ENCODE results near the gene ACTL6A.
"Not testable (repeated sequence)": the region's sequence is repeated elsewhere in the genome, so short reads cannot be mapped to it uniquely, and the experiment has no call there.

The ACTL6A gene

DNA sequence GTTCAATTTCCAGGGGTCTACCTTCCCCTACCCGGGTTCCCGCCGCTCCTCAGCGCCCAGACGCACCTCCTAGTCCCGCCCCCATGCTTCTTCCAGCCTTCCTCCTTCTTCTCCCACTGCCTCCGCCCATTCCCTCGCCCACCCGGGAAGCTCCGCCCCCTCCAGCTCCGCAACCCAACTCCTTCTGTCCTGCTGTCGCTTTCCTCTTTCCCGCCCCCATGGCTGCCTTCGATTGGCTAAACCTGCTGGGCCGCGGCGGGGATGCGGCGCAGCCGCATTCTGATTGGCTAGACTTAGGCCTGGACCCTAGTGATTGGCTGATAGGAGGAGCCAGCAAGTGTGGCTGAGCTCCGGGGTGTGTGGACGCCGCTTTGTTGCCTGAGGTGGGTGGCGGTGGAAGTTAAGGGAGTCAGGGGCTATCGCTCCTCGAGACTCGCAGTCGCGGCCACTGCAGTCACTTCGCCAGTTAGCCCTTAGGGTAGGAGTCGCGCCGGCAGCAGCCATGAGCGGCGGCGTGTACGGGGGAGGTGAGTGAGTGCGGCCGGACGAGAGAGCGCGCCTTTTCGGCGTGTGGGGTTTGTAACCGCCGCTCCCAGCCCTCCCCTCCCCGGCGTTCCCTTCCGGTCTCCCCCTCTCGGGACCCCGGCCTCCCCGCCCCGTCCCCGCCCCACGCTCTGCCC lies at the start of gene ACTL6A:
ACTL6A (plus strand) TSS at position 336 of the 680 bp plus-strand sequence; CDS start at position 503, 167 bp downstream.
- Histone ChIP-seq H3K9me3 (ENCODE audit: insufficient read depth, low read depth, low read length) (no peaks in the 10 kb centered on the region), H3K79me2 (ENCODE audit: insufficient read depth, low read length) (peaks cover 46% of the 10 kb centered on the region), H3K4me1 (ENCODE audit: insufficient read depth, low read length, poor library complexity, severe bottlenecking) (peaks cover 36% of the 10 kb centered on the region), H2AFZ (ENCODE audit: low read length) (peak within 1 kb of the TSS; percentile 96), H3K36me3 (ENCODE audit: insufficient read depth, low read length) (no peaks in the 10 kb centered on the region), H3K9ac (ENCODE audit: low read depth, low read length, poor library complexity, severe bottlenecking) (peak within 1 kb of the TSS; percentile 82), H3F3A (ENCODE audit: low read depth) (no peaks in the 10 kb centered on the region), H3K27me3 (ENCODE audit: insufficient read depth, low read length, poor library complexity, severe bottlenecking) (no peaks in the 10 kb centered on the region), H3K9me2 (replicated peaks; ENCODE audit: low read depth, low read length) (no peaks in the 10 kb centered on the region), H3K4me2 (ENCODE audit: low read depth, low read length, poor library complexity, severe bottlenecking) (peak within 1 kb of the TSS; percentile 90), H4K20me1 (ENCODE audit: insufficient read depth, low read length, poor library complexity, severe bottlenecking) (peaks cover 38% of the 10 kb centered on the region), H3K4me3 (ENCODE audit: low read length, poor library complexity, severe bottlenecking) (peak within 1 kb of the TSS; percentile 83)
- TF ChIP-seq, protein P1, sequence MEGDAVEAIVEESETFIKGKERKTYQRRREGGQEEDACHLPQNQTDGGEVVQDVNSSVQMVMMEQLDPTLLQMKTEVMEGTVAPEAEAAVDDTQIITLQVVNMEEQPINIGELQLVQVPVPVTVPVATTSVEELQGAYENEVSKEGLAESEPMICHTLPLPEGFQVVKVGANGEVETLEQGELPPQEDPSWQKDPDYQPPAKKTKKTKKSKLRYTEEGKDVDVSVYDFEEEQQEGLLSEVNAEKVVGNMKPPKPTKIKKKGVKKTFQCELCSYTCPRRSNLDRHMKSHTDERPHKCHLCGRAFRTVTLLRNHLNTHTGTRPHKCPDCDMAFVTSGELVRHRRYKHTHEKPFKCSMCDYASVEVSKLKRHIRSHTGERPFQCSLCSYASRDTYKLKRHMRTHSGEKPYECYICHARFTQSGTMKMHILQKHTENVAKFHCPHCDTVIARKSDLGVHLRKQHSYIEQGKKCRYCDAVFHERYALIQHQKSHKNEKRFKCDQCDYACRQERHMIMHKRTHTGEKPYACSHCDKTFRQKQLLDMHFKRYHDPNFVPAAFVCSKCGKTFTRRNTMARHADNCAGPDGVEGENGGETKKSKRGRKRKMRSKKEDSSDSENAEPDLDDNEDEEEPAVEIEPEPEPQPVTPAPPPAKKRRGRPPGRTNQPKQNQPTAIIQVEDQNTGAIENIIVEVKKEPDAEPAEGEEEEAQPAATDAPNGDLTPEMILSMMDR (conservative IDR thresholded peaks at IDR 0.05; ENCODE audit: low read length): no peak
- no peak for TF ChIP-seq EZH2phosphoT487 (IDR thresholded peaks at IDR 0.05; ENCODE audit: borderline replicate concordance)

- Histone ChIP-seq H3K4me2 (ENCODE audit: low read depth, low read length, poor library complexity, severe bottlenecking) (no peak overlapping the region), H3K9me3 (ENCODE audit: insufficient read depth, low read depth, low read length) (no peaks in the 10 kb centered on the region), H3K79me2 (ENCODE audit: insufficient read depth, low read length) (no peaks in the 10 kb centered on the region), H3K9me2 (replicated peaks; ENCODE audit: low read depth, low read length) (no peaks in the 10 kb centered on the region), H4K20me1 (ENCODE audit: insufficient read depth, low read length, poor library complexity, severe bottlenecking) (no peaks in the 10 kb centered on the region), H3K36me3 (ENCODE audit: insufficient read depth, low read length) (no peaks in the 10 kb centered on the region), H3F3A (ENCODE audit: low read depth) (no peaks in the 10 kb centered on the region), H3K9ac (ENCODE audit: low read depth, low read length, poor library complexity, severe bottlenecking) (no peak overlapping the region), H3K4me1 (ENCODE audit: insufficient read depth, low read length, poor library complexity, severe bottlenecking) (no peaks in the 10 kb centered on the region), H3K27me3 (ENCODE audit: insufficient read depth, low read length, poor library complexity, severe bottlenecking) (no peaks in the 10 kb centered on the region), H3K4me3 (ENCODE audit: low read length, poor library complexity, severe bottlenecking) (no peak overlapping the region), H2AFZ (ENCODE audit: low read length) (no peak overlapping the region)
- TF ChIP-seq, protein P1 (conservative IDR thresholded peaks at IDR 0.05; ENCODE audit: low read length): no peak
- TF ChIP-seq EZH2phosphoT487 (IDR thresholded peaks at IDR 0.05; ENCODE audit: borderline replicate concordance): no peak
Observed at GRCh38 chr3:179513862-179514261, 48.9 kb upstream of the ACTL6A start.

DNA sequence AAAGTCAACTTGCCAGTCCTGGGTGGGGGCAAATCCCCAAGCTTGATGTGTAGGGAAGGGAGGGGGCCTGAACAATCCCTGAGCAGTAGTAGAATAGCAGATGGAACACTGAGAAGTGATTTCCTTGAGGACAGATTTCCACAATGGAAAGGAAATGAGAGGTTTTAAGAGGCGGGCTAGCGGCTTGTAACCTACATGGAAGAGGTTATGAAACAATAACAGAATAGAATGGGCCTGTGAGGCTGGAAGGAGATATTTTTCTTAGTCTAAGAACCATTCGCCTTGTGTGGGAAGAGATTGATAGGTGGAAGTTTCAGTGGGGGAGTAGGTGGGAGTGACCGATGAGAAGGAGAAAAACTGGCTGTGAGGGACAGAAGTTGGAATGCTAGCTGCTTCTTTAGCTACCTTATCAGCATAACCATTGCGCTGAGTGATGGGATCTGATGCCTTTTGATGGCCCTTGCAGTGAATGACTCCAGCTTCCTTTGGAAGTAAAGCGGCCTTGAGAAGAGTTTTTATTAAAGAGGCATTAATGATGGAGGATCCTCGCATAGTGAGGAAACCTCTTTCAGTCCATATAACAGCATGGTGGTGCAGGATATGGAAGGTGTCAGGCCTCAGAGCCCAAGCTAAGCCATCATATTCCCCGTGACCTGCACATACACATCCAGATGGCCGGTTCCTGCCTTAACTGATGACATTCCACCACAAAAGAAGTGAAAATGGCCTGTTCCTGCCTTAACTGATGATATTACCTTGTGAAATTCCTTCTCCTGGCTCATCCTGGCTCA lies 46.1 kb upstream of the ACTL6A start:
- H3K4me3 ChIP-seq (ENCODE audit: low read length, poor library complexity, severe bottlenecking); H3K4me2 ChIP-seq (ENCODE audit: low read depth, low read length, poor library complexity, severe bottlenecking); H3K9ac ChIP-seq (ENCODE audit: low read depth, low read length, poor library complexity, severe bottlenecking); H3K9me2 ChIP-seq (replicated peaks; ENCODE audit: low read depth, low read length); H2AFZ ChIP-seq (ENCODE audit: low read length); H3K36me3 ChIP-seq (ENCODE audit: insufficient read depth, low read length); H3F3A ChIP-seq (ENCODE audit: low read depth); H3K4me1 ChIP-seq (ENCODE audit: insufficient read depth, low read length, poor library complexity, severe bottlenecking); H3K27me3 ChIP-seq (ENCODE audit: insufficient read depth, low read length, poor library complexity, severe bottlenecking); H3K9me3 ChIP-seq (ENCODE audit: insufficient read depth, low read depth, low read length); H3K79me2 ChIP-seq (ENCODE audit: insufficient read depth, low read length); H4K20me1 ChIP-seq (ENCODE audit: insufficient read depth, low read length, poor library complexity, severe bottlenecking): not testable (repeated sequence)

Data from Loucy (cell line).